Prostate gland (tissue), 2 donors: ENCODE results near the gene VPS36. TPM values are rescaled to one million over a fixed set of nuclear protein-coding genes. Genes with fewer than 3 reads are reported as not detected.

Source experiments
- DNase-seq: peaks from one replicate; pipeline ENCODE4 v3.0.0-alpha.2; 2019; ENCODE audit warnings: low spot score
- H3K27ac ChIP-seq, 2 donors: fragments of 200-600 bp; sonication (generic); 2 replicates each; pipeline ENCODE4 v1.5.1; 2017 to 2019
- H3K27me3 ChIP-seq: fragments of 200-600 bp; sonication (generic); replicated peaks from 2 replicates; pipeline ENCODE4 v1.5.1; 2019; ENCODE audit not compliant: insufficient read depth
- H3K36me3 ChIP-seq, 2 donors: fragments of 200-600 bp; sonication (generic); 1 replicate in 1 of 2; 2 replicates in 1 of 2; pipeline versions ENCODE4 v1.5.1 to v1.8.1; 2017 to 2019
- H3K4me1 ChIP-seq: fragments of 200-600 bp; sonication (generic); replicated peaks from 2 replicates; pipeline ENCODE4 v1.5.1; 2019
- H3K4me3 ChIP-seq, 2 donors: fragments of 200-600 bp; sonication (generic); 2 replicates each; pipeline ENCODE4 v1.5.1; 2017 to 2019
- H3K9me3 ChIP-seq: fragments of 200-600 bp; sonication (generic); 2 replicates; pipeline ENCODE4 v1.5.1; 2017
- POLR2A ChIP-seq: fragments of 450-650 bp; IDR thresholded peaks from one replicate; pipeline ENCODE4 v1.6.1; 2016; ENCODE audit warnings: antibody characterized with exemption, mild to moderate bottlenecking
- POLR2AphosphoS5 ChIP-seq: sonication (generic); formaldehyde crosslinking; IDR thresholded peaks from one replicate; pipeline ENCODE4 v1.6.1; 2017; ENCODE audit warnings: antibody characterized with exemption
- WGBS: methylation state at CpG from one replicate; pipeline ENCODE4 v1.1.5; 2018; 5-methylcytosine and 5-hydroxymethylcytosine counted together
- intact Hi-C: fragments of 100-400 bp; cut with DNase I; formaldehyde crosslinking; loops from one replicate; pipeline ENCODE4 v1.14.2; 2022
- total RNA-seq, 2 donors: library from RNA; depleted of rRNA; stranded (reverse); fragments of >200 nt; gene quantifications; one replicate each; pipeline ENCODE4 v1.1.0, GENCODE V29; 2016
- TF ChIP-seq, protein P1 (sequence below), 4 experiments: fragments of 200-600 bp in 2 of 4; fragments of 450-650 bp in 2 of 4; sonication (generic) in 2 of 4; IDR thresholded peaks; 1 replicate in 3 of 4; 2 replicates in 1 of 4; pipeline ENCODE4 v1.5.1; 2016 to 2019; ENCODE audit warnings: antibody characterized with exemption in 4 of 4, mild to moderate bottlenecking in 2 of 4, moderate library complexity in 2 of 4

Gene VPS36
- total RNA-seq, 2 donors from 2014 or later, result 43.9 to 46.6 TPM

DNA sequence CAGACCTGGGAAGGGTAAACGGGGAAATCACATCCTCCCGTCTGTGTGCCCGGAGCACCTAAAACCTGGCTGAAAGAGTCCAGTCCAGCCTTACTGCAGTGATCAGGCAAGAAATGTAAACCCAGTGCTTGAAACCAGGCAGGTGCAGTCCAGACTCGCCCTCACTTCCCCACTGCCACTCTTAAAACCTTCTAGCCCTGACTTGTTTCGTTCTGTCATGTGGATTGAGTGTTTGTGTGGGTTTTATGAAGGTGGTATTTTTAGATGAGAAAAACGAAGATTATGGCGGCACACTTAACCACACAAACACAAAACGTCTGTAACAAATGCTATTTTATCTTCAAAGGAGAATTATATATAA lies 4.0 kb upstream of the VPS36 start:
- intact Hi-C loops, result loop anchor here (5.0 to 10.0 kb wide), 4 partner anchors 107 to 1000 kb away; partner anchors contain the start of genes ALG11, ATP7B, INTS6 and WDFY2
- Histone ChIP-seq H3K27ac (peak overlapping the region; percentile 74 to 93), H3K4me1 (peaks cover 2% of the 10 kb centered on the region), H3K4me3 (peak overlapping the region; percentile 74 to 88), H3K27me3 (no peaks in the 10 kb centered on the region), H3K9me3 (no peaks in the 10 kb centered on the region), H3K36me3 (no peaks in the 10 kb centered on the region)
- 13% methylated on average over 8 of the region's 8 CpGs for WGBS
- peak; percentile 73 for DNase-seq
- TF ChIP-seq POLR2A (peak; percentile 19), POLR2AphosphoS5 (peak; percentile 52)
- TF ChIP-seq, protein P1, sequence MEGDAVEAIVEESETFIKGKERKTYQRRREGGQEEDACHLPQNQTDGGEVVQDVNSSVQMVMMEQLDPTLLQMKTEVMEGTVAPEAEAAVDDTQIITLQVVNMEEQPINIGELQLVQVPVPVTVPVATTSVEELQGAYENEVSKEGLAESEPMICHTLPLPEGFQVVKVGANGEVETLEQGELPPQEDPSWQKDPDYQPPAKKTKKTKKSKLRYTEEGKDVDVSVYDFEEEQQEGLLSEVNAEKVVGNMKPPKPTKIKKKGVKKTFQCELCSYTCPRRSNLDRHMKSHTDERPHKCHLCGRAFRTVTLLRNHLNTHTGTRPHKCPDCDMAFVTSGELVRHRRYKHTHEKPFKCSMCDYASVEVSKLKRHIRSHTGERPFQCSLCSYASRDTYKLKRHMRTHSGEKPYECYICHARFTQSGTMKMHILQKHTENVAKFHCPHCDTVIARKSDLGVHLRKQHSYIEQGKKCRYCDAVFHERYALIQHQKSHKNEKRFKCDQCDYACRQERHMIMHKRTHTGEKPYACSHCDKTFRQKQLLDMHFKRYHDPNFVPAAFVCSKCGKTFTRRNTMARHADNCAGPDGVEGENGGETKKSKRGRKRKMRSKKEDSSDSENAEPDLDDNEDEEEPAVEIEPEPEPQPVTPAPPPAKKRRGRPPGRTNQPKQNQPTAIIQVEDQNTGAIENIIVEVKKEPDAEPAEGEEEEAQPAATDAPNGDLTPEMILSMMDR (IDR thresholded peaks at IDR 0.05), result no peak

DNA sequence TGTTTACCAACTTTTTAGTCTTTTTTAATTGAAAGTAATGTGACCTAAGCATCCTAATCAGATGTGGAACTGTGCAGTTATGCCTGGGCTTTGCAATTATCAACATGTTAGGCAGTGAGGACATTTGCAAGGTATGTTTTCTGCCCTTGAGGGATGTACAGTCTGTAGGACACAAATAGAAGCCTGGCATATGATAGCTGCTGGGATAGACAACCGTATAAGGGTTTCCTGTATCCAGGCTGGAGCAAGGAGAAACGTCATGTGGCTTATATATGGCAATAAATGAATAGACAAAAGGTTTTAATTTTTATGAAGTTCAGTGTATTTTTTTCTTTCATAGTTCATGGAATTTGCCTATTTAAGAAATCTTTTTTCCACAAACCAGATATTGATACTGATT lies 2.0 kb upstream of the VPS36 start:
- TF ChIP-seq, protein P1 (IDR thresholded peaks at IDR 0.05), result no peak
- TF ChIP-seq POLR2A, result no peak
- TF ChIP-seq POLR2AphosphoS5, result no peak
- intact Hi-C loops, result loop anchor here (5.0 to 10.0 kb wide), 4 partner anchors 105 to 998 kb away; partner anchors contain the start of genes ALG11, ATP7B, INTS6 and WDFY2
- DNase-seq, result no peak
- Histone ChIP-seq H3K27ac (no peak overlapping the region), H3K4me1 (peaks cover 2% of the 10 kb centered on the region), H3K27me3 (no peaks in the 10 kb centered on the region), H3K36me3 (no peaks in the 10 kb centered on the region), H3K4me3 (no peak overlapping the region), H3K9me3 (no peaks in the 10 kb centered on the region)
- 79% methylated on average over 2 of the region's 2 CpGs for WGBS

DNA sequence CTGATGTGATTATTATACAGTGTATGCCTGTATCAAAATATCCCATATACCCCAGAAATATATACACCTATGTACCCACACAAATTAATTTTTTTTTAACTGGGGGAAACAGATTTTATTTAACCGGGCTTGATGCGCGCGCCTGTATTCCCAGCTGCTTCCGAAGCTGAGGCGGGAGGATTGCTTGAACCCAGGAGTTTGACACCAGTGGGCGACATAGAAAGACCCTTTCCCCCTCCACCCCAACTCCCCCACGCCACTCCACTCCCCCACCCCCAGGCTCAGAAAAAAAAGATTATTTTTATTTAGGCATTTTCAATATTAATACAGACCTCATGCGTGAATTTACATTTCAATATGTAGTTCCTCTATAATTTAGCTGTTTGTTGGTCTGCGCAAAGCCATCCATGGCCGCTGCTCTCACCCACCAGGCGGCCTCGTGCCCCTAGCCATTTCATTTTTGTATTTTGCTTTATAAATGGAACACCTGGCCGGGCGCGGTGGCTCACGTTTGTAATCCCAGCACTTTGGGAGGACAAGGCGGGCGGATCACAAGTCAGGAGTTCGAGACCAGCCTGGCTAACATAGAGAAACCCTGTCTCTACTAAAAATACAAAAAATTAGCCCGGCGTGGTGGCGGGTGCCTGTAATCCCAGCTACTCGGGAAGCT lies 836 bp upstream of the VPS36 start:
- intact Hi-C loops, result loop anchor here (5.0 to 10.0 kb wide), 4 partner anchors 104 to 996 kb away; partner anchors contain the start of genes ALG11, ATP7B, INTS6 and WDFY2
- Histone ChIP-seq H3K27me3 (no peaks in the 10 kb centered on the region), H3K4me3 (no peak overlapping the region), H3K9me3 (no peaks in the 10 kb centered on the region), H3K27ac (no peak overlapping the region), H3K36me3 (no peaks in the 10 kb centered on the region), H3K4me1 (peaks cover 2% of the 10 kb centered on the region)
- 91% methylated on average over 24 of the region's 24 CpGs for WGBS
- no peak for TF ChIP-seq POLR2A
- TF ChIP-seq POLR2AphosphoS5, result no peak
- TF ChIP-seq, protein P1 (IDR thresholded peaks at IDR 0.05), result no peak
- DNase-seq, result no peak

DNA sequence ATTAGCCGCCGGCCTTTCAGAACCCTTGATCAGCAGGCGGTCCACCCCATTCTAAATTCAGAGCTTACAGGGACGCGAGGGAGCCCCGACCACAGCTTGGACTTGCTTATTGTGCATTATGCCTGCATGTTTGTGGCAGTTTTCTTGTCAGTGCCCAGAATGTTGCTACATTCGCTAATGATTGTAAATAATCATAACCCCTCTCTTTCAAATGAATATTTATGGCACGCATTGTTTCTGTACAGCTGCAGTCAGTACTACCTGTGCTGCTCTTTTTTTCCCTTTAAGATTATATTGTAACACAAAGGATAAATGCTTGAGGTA lies 321 bp upstream of the VPS36 start:
- Histone ChIP-seq H3K36me3 (no peaks in the 10 kb centered on the region), H3K27ac (peak overlapping the region in 1 of 2 donors; percentile 96), H3K4me3 (peak overlapping the region in 1 of 2 donors; percentile 92), H3K9me3 (no peaks in the 10 kb centered on the region), H3K4me1 (peaks cover 2% of the 10 kb centered on the region), H3K27me3 (no peaks in the 10 kb centered on the region)
- WGBS, result 7% methylated on average over 8 of the region's 8 CpGs
- TF ChIP-seq POLR2AphosphoS5, result no peak
- TF ChIP-seq, protein P1 (IDR thresholded peaks at IDR 0.05), result peak in 2 of 4 experiments; percentile 0 to 55
- no peak for TF ChIP-seq POLR2A
- intact Hi-C loops, result loop anchor here (5.0 to 10.0 kb wide), 4 partner anchors 103 to 996 kb away; partner anchors contain the start of genes ALG11, ATP7B, INTS6 and WDFY2
- DNase-seq, result no peak
